GM19467 (cell line): ENCODE data around the gene ZNF526.
A peak's percentile ranks its signal among the peaks of the same experiment; 100 is the strongest.

Experiments used
- ATAC-seq: cut with Tn5 transposase; IDR thresholded peaks from one replicate; pipeline ENCODE4 v1.9.1; 2021; ENCODE audit warnings: mild to moderate bottlenecking, moderate library complexity; ENCODE audit not compliant: unreplicated experiment

The ZNF526 gene

GRCh38 chr19:42246143-42246921 lies 26.2 kb downstream of the ZNF526 start:
- no peak for ATAC-seq

- ATAC-seq = no peak
These were observed 27.0 kb downstream of the ZNF526 start for GRCh38 chr19:42246922-42247639.

GRCh38 chr19:42247640-42248199 lies 27.6 kb downstream of the ZNF526 start:
- no peak for ATAC-seq

- no peak for ATAC-seq
These were observed 28.4 kb downstream of the ZNF526 start for GRCh38 chr19:42248270-42249148.

GRCh38 chr19:42249149-42249750 lies 29.1 kb downstream of the ZNF526 start:
- no peak for ATAC-seq

GRCh38 chr19:42249769-42250168 lies 29.7 kb downstream of the ZNF526 start:
- ATAC-seq = no peak

- no peak for ATAC-seq
These were observed 30.1 kb downstream of the ZNF526 start for GRCh38 chr19:42250183-42250665.

GRCh38 chr19:42250666-42251531 lies 30.8 kb downstream of the ZNF526 start:
- ATAC-seq = no peak

- no peak for ATAC-seq
These were observed 31.7 kb downstream of the ZNF526 start for GRCh38 chr19:42251572-42252358.

- ATAC-seq = no peak
These were observed 32.5 kb downstream of the ZNF526 start for GRCh38 chr19:42252365-42253244.

GRCh38 chr19:42253245-42254088 lies 33.4 kb downstream of the ZNF526 start:
- ATAC-seq = no peak

GRCh38 chr19:42254089-42254849 lies 34.2 kb downstream of the ZNF526 start:
- ATAC-seq = no peak

- ATAC-seq = peak; percentile 65
These were observed 35.0 kb downstream of the ZNF526 start, which contains the start of gene ERF for GRCh38 chr19:42254850-42255765. Gene ERF, minus strand, starts transcription at chr19:42255128. Its CDS starts 129 bp downstream, at chr19:42254999.

GRCh38 chr19:42255766-42256745 lies 35.9 kb downstream of the ZNF526 start:
- ATAC-seq = no peak
